ENCODE results near the gene PCBP2.

PCBP2 gene

GRCh38 chr12:53516758-53517455, 65.0 kb downstream of the PCBP2 start:
- no peak for DNase-seq (ENCODE audit: low read depth)

GRCh38 chr12:53518381-53518780, 66.5 kb downstream of the PCBP2 start:
- no peak for DNase-seq (ENCODE audit: low read depth)
- no peak for TF ChIP-seq CTCF (IDR thresholded peaks at IDR 0.05; ENCODE audit: low read depth, low read length)
- TF ChIP-seq MAX (IDR thresholded peaks at IDR 0.05; ENCODE audit: low read depth, low read length) = no peak
- no peak for TF ChIP-seq MYC (IDR thresholded peaks at IDR 0.05; ENCODE audit: low read depth, low read length)
- no peak overlapping the region for H3K4me3 ChIP-seq (ENCODE audit: low read depth, low read length)

More at GRCh38 chr12:53516758-53517455, 65.0 kb downstream of the PCBP2 start:
- H3K4me3 ChIP-seq (ENCODE audit: low read depth, low read length) = no peak overlapping the region
- no peak for TF ChIP-seq POLR2A (IDR thresholded peaks at IDR 0.05; ENCODE audit: extremely low read depth, insufficient read length)
- TF ChIP-seq MAX (IDR thresholded peaks at IDR 0.05; ENCODE audit: low read depth, low read length) = no peak
- TF ChIP-seq CTCF (IDR thresholded peaks at IDR 0.05; ENCODE audit: low read depth, low read length) = no peak
- TF ChIP-seq MYC (IDR thresholded peaks at IDR 0.05; ENCODE audit: low read depth, low read length) = no peak

- TF ChIP-seq CTCF (IDR thresholded peaks at IDR 0.05; ENCODE audit: low read depth, low read length) (no peak), MAX (IDR thresholded peaks at IDR 0.05; ENCODE audit: low read depth, low read length) (no peak), MYC (IDR thresholded peaks at IDR 0.05; ENCODE audit: low read depth, low read length) (no peak)
- H3K4me3 ChIP-seq (ENCODE audit: low read depth, low read length) = no peak overlapping the region
- no peak for DNase-seq (ENCODE audit: low read depth)
Observed at GRCh38 chr12:53523131-53523530, 71.2 kb downstream of the PCBP2 start.

GRCh38 chr12:53524476-53524875, 72.6 kb downstream of the PCBP2 start:
- H3K4me3 ChIP-seq (ENCODE audit: low read depth, low read length) = no peak overlapping the region
- TF ChIP-seq MYC (IDR thresholded peaks at IDR 0.05; ENCODE audit: low read depth, low read length) (no peak), POLR2A (IDR thresholded peaks at IDR 0.05; ENCODE audit: extremely low read depth, insufficient read length) (no peak), MAX (IDR thresholded peaks at IDR 0.05; ENCODE audit: low read depth, low read length) (no peak), CTCF (IDR thresholded peaks at IDR 0.05; ENCODE audit: low read depth, low read length) (no peak)
- no peak for DNase-seq (ENCODE audit: low read depth)

- DNase-seq (ENCODE audit: low read depth) = no peak
- TF ChIP-seq POLR2A (IDR thresholded peaks at IDR 0.05; ENCODE audit: extremely low read depth, insufficient read length) (no peak), CTCF (IDR thresholded peaks at IDR 0.05; ENCODE audit: low read depth, low read length) (no peak), MYC (IDR thresholded peaks at IDR 0.05; ENCODE audit: low read depth, low read length) (no peak), MAX (IDR thresholded peaks at IDR 0.05; ENCODE audit: low read depth, low read length) (no peak)
- no peak overlapping the region for H3K4me3 ChIP-seq (ENCODE audit: low read depth, low read length)
Observed at GRCh38 chr12:53530061-53530460, 78.2 kb downstream of the PCBP2 start.

Measured in NB4 (cell line).